ENCODE data around the gene CAPN15. TPM values are rescaled to one million over a fixed set of nuclear protein-coding genes. Genes with fewer than 3 reads are reported as not detected.

CAPN15 gene
- total and polyA plus RNA-seq, 7 experiments from 2014 or later, result 3.2 to 89.8 (median 52.8) TPM

- Mint-ChIP-seq H3K27ac (no peak overlapping the region), H3K4me3 (peak overlapping the region in 1 of 10 donors; percentile 11), H3K9me3 (no peaks in the 10 kb centered on the region), H3K27me3 (no peaks in the 10 kb centered on the region), H3K4me1 (peaks cover 0 to 6% (median 0%) of the 10 kb centered on the region in 7 donors), H3K36me3 (no peaks in the 10 kb centered on the region)
- POLR2A ChIA-PET, result no interaction called here
- Histone ChIP-seq H3K9me3 (ENCODE audit: control insufficient read depth in 2 of 3, low read length in 3 of 3) (no peaks in the 10 kb centered on the region), H3K27ac (ENCODE audit: low read depth, low read length) (no peak overlapping the region), H3K4me3 (ENCODE audit: low read length) (no peak overlapping the region), H3K4me1 (ENCODE audit: control insufficient read depth in 2 of 2, insufficient read depth in 2 of 2, low read length in 2 of 2) (no peaks in the 10 kb centered on the region), H3K36me3 (ENCODE audit: control insufficient read depth in 2 of 3, insufficient read depth in 3 of 3, low read length in 3 of 3) (peaks cover 0 to 26% (median 0%) of the 10 kb centered on the region in 3 experiments), H3K27me3 (ENCODE audit: control insufficient read depth in 2 of 2, insufficient read depth in 2 of 2, low read length in 2 of 2) (no peaks in the 10 kb centered on the region)
- ATAC-seq (no peak), DNase-seq (no peak)
- intact Hi-C loops (cut with micrococcal nuclease), result no loop called here
- CTCF ChIA-PET, result no interaction called here
Measured at GRCh38 chr16:577796-578195, 50.3 kb downstream of the CAPN15 start.

- no peaks in the 10 kb centered on the region for H3K9me3 Mint-ChIP-seq
- CTCF ChIA-PET, result no interaction called here
Measured at GRCh38 chr16:578232-578869, 50.8 kb downstream of the CAPN15 start.

DNA sequence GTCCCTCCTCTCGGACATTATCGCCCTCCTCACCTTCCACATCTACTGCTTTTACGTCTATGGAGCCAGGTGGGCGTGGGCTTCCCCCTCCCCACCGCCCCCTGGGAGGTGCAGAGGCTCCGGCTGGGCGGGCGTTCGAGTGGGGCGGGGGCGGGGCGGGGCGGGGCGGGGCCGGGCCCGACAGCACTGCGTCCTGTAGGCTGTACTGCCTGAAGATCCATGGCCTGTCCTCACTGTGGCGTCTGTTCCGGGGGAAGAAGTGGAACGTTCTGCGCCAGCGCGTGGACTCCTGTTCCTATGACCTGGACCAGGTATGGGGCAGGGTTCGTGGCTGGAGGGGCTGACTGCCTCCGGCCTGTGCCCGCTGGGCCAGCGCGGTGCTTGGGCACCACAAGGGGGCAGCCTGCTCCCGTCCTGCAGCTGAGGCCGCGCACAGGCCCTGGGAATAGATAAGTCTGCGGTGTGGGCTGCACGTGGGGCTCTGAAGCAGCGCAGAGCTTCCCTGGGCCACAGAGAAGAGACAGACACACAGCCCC, 51.4 kb downstream of the CAPN15 start:
- Mint-ChIP-seq H3K36me3 (no peaks in the 10 kb centered on the region), H3K4me1 (peaks cover 0 to 6% (median 0%) of the 10 kb centered on the region in 7 donors), H3K9me3 (no peaks in the 10 kb centered on the region), H3K27ac (no peak overlapping the region), H3K4me3 (no peak overlapping the region), H3K27me3 (no peaks in the 10 kb centered on the region)
- Histone ChIP-seq H3K4me3 (ENCODE audit: low read length) (no peak overlapping the region), H3K4me1 (ENCODE audit: control insufficient read depth in 2 of 2, insufficient read depth in 2 of 2, low read length in 2 of 2) (no peaks in the 10 kb centered on the region), H3K27ac (ENCODE audit: low read depth, low read length) (no peak overlapping the region), H3K9me3 (ENCODE audit: control insufficient read depth in 2 of 3, low read length in 3 of 3) (no peaks in the 10 kb centered on the region), H3K36me3 (ENCODE audit: control insufficient read depth in 2 of 3, insufficient read depth in 3 of 3, low read length in 3 of 3) (peaks cover 0 to 20% (median 0%) of the 10 kb centered on the region in 3 experiments), H3K27me3 (ENCODE audit: control insufficient read depth in 2 of 2, insufficient read depth in 2 of 2, low read length in 2 of 2) (no peaks in the 10 kb centered on the region)
- intact Hi-C loops (cut with micrococcal nuclease), result loop anchor here in 1 of 2 donors (1.0 kb wide), 2 partner anchors 10 to 82 kb away; no protein-coding TSS in a partner anchor
- DNase-seq (peak; percentile 47 to 77 (median 58)), ATAC-seq (peak; percentile 94)
- POLR2A ChIA-PET, result no interaction called here
- CTCF ChIA-PET, result no interaction called here

More at GRCh38 chr16:578232-578869, 50.8 kb downstream of the CAPN15 start:
- ATAC-seq (no peak), DNase-seq (no peak)
- Mint-ChIP-seq H3K27me3 (no peaks in the 10 kb centered on the region), H3K4me3 (peak overlapping the region in 1 of 10 donors; percentile 11), H3K36me3 (no peaks in the 10 kb centered on the region), H3K27ac (no peak overlapping the region), H3K4me1 (peaks cover 0 to 6% (median 0%) of the 10 kb centered on the region in 7 donors)
- POLR2A ChIA-PET, result no interaction called here
- no peak overlapping the region for H3K27ac ChIP-seq (ENCODE audit: low read depth, low read length)
- H3K36me3 ChIP-seq (ENCODE audit: control insufficient read depth in 2 of 3, insufficient read depth in 3 of 3, low read length in 3 of 3), result peaks cover 0 to 21% (median 0%) of the 10 kb centered on the region in 3 experiments
- H3K27me3 ChIP-seq (ENCODE audit: control insufficient read depth in 2 of 2, insufficient read depth in 2 of 2, low read length in 2 of 2), result no peaks in the 10 kb centered on the region
- intact Hi-C loops (cut with micrococcal nuclease), result no loop called here
- H3K4me1 ChIP-seq (ENCODE audit: control insufficient read depth in 2 of 2, insufficient read depth in 2 of 2, low read length in 2 of 2), result no peaks in the 10 kb centered on the region
- H3K4me3 ChIP-seq (ENCODE audit: low read length), result no peak overlapping the region
- no peaks in the 10 kb centered on the region for H3K9me3 ChIP-seq (ENCODE audit: control insufficient read depth in 2 of 3, low read length in 3 of 3)

GRCh38 chr16:580141-580945, 52.8 kb downstream of the CAPN15 start:
- no peaks in the 10 kb centered on the region for H3K27me3 Mint-ChIP-seq
- H3K36me3 ChIP-seq (ENCODE audit: control insufficient read depth in 2 of 3, insufficient read depth in 3 of 3, low read length in 3 of 3), result peaks cover 0 to 7% (median 0%) of the 10 kb centered on the region in 3 experiments
- intact Hi-C loops (cut with micrococcal nuclease), result loop anchor here in 1 of 2 donors (10.0 kb wide), 1 partner anchor 1204 kb away; the partner anchor contains the start of genes NUBP2 and SPSB3
- H3K4me1 ChIP-seq (ENCODE audit: control insufficient read depth in 2 of 2, insufficient read depth in 2 of 2, low read length in 2 of 2), result no peaks in the 10 kb centered on the region
- H3K4me1 Mint-ChIP-seq, result peaks cover 0 to 8% (median 0%) of the 10 kb centered on the region in 7 donors
- ChIA-PET POLR2A (no interaction called here), CTCF (interaction anchor here (1.0 kb wide), 1 partner anchor 8 kb away, joined by 3 read pairs; no protein-coding TSS in a partner anchor)
- no peak overlapping the region for H3K27ac Mint-ChIP-seq
- no peaks in the 10 kb centered on the region for H3K9me3 Mint-ChIP-seq
- H3K27ac ChIP-seq (ENCODE audit: low read depth, low read length), result no peak overlapping the region
- H3K27me3 ChIP-seq (ENCODE audit: control insufficient read depth in 2 of 2, insufficient read depth in 2 of 2, low read length in 2 of 2), result no peaks in the 10 kb centered on the region
- no peaks in the 10 kb centered on the region for H3K9me3 ChIP-seq (ENCODE audit: control insufficient read depth in 2 of 3, low read length in 3 of 3)
- DNase-seq (no peak), ATAC-seq (no peak)
- no peak overlapping the region for H3K4me3 ChIP-seq (ENCODE audit: low read length)
- H3K36me3 Mint-ChIP-seq, result no peaks in the 10 kb centered on the region
- no peak overlapping the region for H3K4me3 Mint-ChIP-seq

- H3K4me3 Mint-ChIP-seq, result no peak overlapping the region
- H3K27me3 ChIP-seq (ENCODE audit: control insufficient read depth in 2 of 2, insufficient read depth in 2 of 2, low read length in 2 of 2), result no peaks in the 10 kb centered on the region
- H3K4me1 ChIP-seq (ENCODE audit: control insufficient read depth in 2 of 2, insufficient read depth in 2 of 2, low read length in 2 of 2), result no peaks in the 10 kb centered on the region
- ChIA-PET CTCF (interaction anchor here (1.0 kb wide), 1 partner anchor 9 kb away, joined by 3 read pairs; no protein-coding TSS in a partner anchor), POLR2A (no interaction called here)
- intact Hi-C loops (cut with micrococcal nuclease), result loop anchor here in 1 of 2 donors (10.0 kb wide), 1 partner anchor 1204 kb away; the partner anchor contains the start of genes NUBP2 and SPSB3
- ATAC-seq (no peak), DNase-seq (no peak)
- H3K36me3 Mint-ChIP-seq, result no peaks in the 10 kb centered on the region
- no peak overlapping the region for H3K27ac Mint-ChIP-seq
- H3K36me3 ChIP-seq (ENCODE audit: control insufficient read depth in 2 of 3, insufficient read depth in 3 of 3, low read length in 3 of 3), result peaks cover 0 to under 1% (median 0%) of the 10 kb centered on the region in 3 experiments
- H3K4me1 Mint-ChIP-seq, result peaks cover 0 to 8% (median 0%) of the 10 kb centered on the region in 7 donors
- H3K4me3 ChIP-seq (ENCODE audit: low read length), result no peak overlapping the region
- no peak overlapping the region for H3K27ac ChIP-seq (ENCODE audit: low read depth, low read length)
- no peaks in the 10 kb centered on the region for H3K9me3 ChIP-seq (ENCODE audit: control insufficient read depth in 2 of 3, low read length in 3 of 3)
- no peaks in the 10 kb centered on the region for H3K27me3 Mint-ChIP-seq
- no peaks in the 10 kb centered on the region for H3K9me3 Mint-ChIP-seq
Measured at GRCh38 chr16:580946-581498, 53.5 kb downstream of the CAPN15 start.

- intact Hi-C loops (cut with micrococcal nuclease), result loop anchor here in 1 of 2 donors (10.0 kb wide), 1 partner anchor 1203 kb away; the partner anchor contains the start of genes NUBP2 and SPSB3
- Mint-ChIP-seq H3K9me3 (no peaks in the 10 kb centered on the region), H3K27ac (no peak overlapping the region), H3K27me3 (no peaks in the 10 kb centered on the region), H3K4me3 (no peak overlapping the region), H3K36me3 (no peaks in the 10 kb centered on the region), H3K4me1 (peaks cover 0 to 8% (median under 1%) of the 10 kb centered on the region in 7 donors)
- ChIA-PET POLR2A (no interaction called here), CTCF (no interaction called here)
- no peaks in the 10 kb centered on the region for H3K4me1 ChIP-seq (ENCODE audit: control insufficient read depth in 2 of 2, insufficient read depth in 2 of 2, low read length in 2 of 2)
- H3K4me3 ChIP-seq (ENCODE audit: low read length), result no peak overlapping the region
- H3K9me3 ChIP-seq (ENCODE audit: control insufficient read depth in 2 of 3, low read length in 3 of 3), result no peaks in the 10 kb centered on the region
- H3K27me3 ChIP-seq (ENCODE audit: control insufficient read depth in 2 of 2, insufficient read depth in 2 of 2, low read length in 2 of 2), result no peaks in the 10 kb centered on the region
- H3K36me3 ChIP-seq (ENCODE audit: control insufficient read depth in 2 of 3, insufficient read depth in 3 of 3, low read length in 3 of 3), result no peaks in the 10 kb centered on the region
- H3K27ac ChIP-seq (ENCODE audit: low read depth, low read length), result no peak overlapping the region
- DNase-seq (no peak), ATAC-seq (no peak)
Measured at GRCh38 chr16:582218-582613, 54.7 kb downstream of the CAPN15 start.

Measured in naive thymus-derived CD4-positive, alpha-beta T cell (primary cell).